OCI-LY1 (cell line): ENCODE data around the gene BCL11A.

Source experiments
- H2AFZ ChIP-seq: fragments of 200-600 bp; sonication (generic), shearing (Covaris generic); 2 replicates; pipeline ENCODE4 v1.6.0; 2014; ENCODE audit warnings: antibody characterized with exemption, mild to moderate bottlenecking, low read length
- H3F3A ChIP-seq: fragments of 200-600 bp; sonication (generic), shearing (Covaris generic); 2 replicates; pipeline ENCODE4 v1.6.0; 2014; ENCODE audit warnings: mild to moderate bottlenecking, antibody characterized with exemption, low read length, moderate library complexity; ENCODE audit not compliant: insufficient read depth
- H3K27ac ChIP-seq: fragments of 200-600 bp; sonication (generic); 2 replicates; pipeline ENCODE4 v1.5.1; 2014; ENCODE audit warnings: low read length, mixed run types, mild to moderate bottlenecking, low read depth; ENCODE audit not compliant: poor library complexity, severe bottlenecking
- H3K27me3 ChIP-seq: fragments of 200-600 bp; sonication (generic); 2 replicates; pipeline ENCODE4 v1.6.0; 2014; ENCODE audit warnings: antibody characterized with exemption, mild to moderate bottlenecking, low read length, moderate library complexity; ENCODE audit not compliant: insufficient read depth
- H3K36me3 ChIP-seq: fragments of 200-600 bp; sonication (generic); 2 replicates; pipeline ENCODE4 v1.6.1; 2014; ENCODE audit warnings: mild to moderate bottlenecking, antibody characterized with exemption, low read length, moderate library complexity, mixed read lengths; ENCODE audit not compliant: insufficient read depth
- H3K4me1 ChIP-seq: fragments of 200-600 bp; sonication (generic); 2 replicates; pipeline ENCODE4 v1.5.1; 2014; ENCODE audit warnings: mild to moderate bottlenecking, low read length, moderate library complexity; ENCODE audit not compliant: insufficient read depth, severe bottlenecking
- H3K4me2 ChIP-seq: fragments of 200-600 bp; sonication (generic), shearing (Covaris generic); 2 replicates; pipeline ENCODE4 v1.6.1; 2014; ENCODE audit warnings: low read length
- H3K4me3 ChIP-seq: fragments of 200-600 bp; sonication (generic); 2 replicates; pipeline ENCODE4 v1.5.1; 2014; ENCODE audit warnings: low read length, low read depth, mild to moderate bottlenecking, mixed read lengths; ENCODE audit not compliant: poor library complexity, severe bottlenecking
- H3K79me2 ChIP-seq: fragments of 200-600 bp; shearing (Covaris generic); 2 replicates; pipeline ENCODE4 v1.6.1; 2016; ENCODE audit warnings: mixed run types, low read length, mixed read lengths; ENCODE audit not compliant: insufficient read depth
- H3K9ac ChIP-seq: fragments of 200-600 bp; sonication (generic), shearing (Covaris generic); 2 replicates; pipeline ENCODE4 v1.6.1; 2014; ENCODE audit warnings: mild to moderate bottlenecking, low read length, mixed read lengths
- H3K9me2 ChIP-seq: fragments of 200-600 bp; sonication (generic), shearing (Covaris generic); 2 replicates; pipeline ENCODE4 v1.6.1; 2014; ENCODE audit warnings: low read depth, mild to moderate bottlenecking, low read length, mixed read lengths
- H3K9me3 ChIP-seq: fragments of 200-600 bp; shearing (Covaris generic); 2 replicates; pipeline ENCODE4 v1.6.1; 2014; ENCODE audit warnings: low read length, mixed read lengths
- H4K20me1 ChIP-seq: fragments of 200-600 bp; sonication (generic), shearing (Covaris generic); 2 replicates; pipeline ENCODE4 v1.6.0; 2016; ENCODE audit warnings: mild to moderate bottlenecking, low read length; ENCODE audit not compliant: insufficient read depth
- CTCF ChIP-seq: fragments of 200-600 bp; sonication (generic), shearing (Covaris generic); IDR thresholded peaks from 2 replicates; pipeline ENCODE4 v1.5.1; 2017; ENCODE audit warnings: mild to moderate bottlenecking, antibody characterized with exemption, low read length, moderate library complexity, mixed read lengths
- EZH2 ChIP-seq: fragments of 200-600 bp; sonication (generic), shearing (Covaris generic); IDR thresholded peaks from 2 replicates; pipeline ENCODE4 v1.8.0; 2017; ENCODE audit warnings: borderline replicate concordance, mixed run types, mild to moderate bottlenecking, antibody characterized with exemption, low read length, moderate library complexity, mixed read lengths

BCL11A gene

GRCh38 chr2:60554074-60554645 is 706 bp upstream of the BCL11A start:
- Histone ChIP-seq H3K4me2 (peak overlapping the region; percentile 96), H3K79me2 (no peaks in the 10 kb centered on the region), H4K20me1 (no peaks in the 10 kb centered on the region), H3K36me3 (no peaks in the 10 kb centered on the region), H3K4me1 (peaks cover 54% of the 10 kb centered on the region), H3K9ac (peak overlapping the region; percentile 43; the same call in 1 of the 2 replicates), H3K9me2 (no peaks in the 10 kb centered on the region), H3K27ac (no peak overlapping the region), H3K27me3 (no peaks in the 10 kb centered on the region), H2AFZ (no peak overlapping the region), H3K9me3 (no peaks in the 10 kb centered on the region), H3F3A (no peaks in the 10 kb centered on the region; the same call in 1 of the 2 replicates), H3K4me3 (peak overlapping the region; percentile 78)
- TF ChIP-seq CTCF (no peak), EZH2 (no peak)

GRCh38 chr2:60552851-60553494 is 481 bp downstream of the BCL11A start:
- no peaks in the 10 kb centered on the region for H3K27me3 ChIP-seq
- no peaks in the 10 kb centered on the region; the same call in 1 of the 2 replicates for H3F3A ChIP-seq
- H3K36me3 ChIP-seq = no peaks in the 10 kb centered on the region
- peak overlapping the region; percentile 78 for H3K4me3 ChIP-seq
- H2AFZ ChIP-seq = no peak overlapping the region
- H3K79me2 ChIP-seq = no peaks in the 10 kb centered on the region
- peaks cover 66% of the 10 kb centered on the region for H3K4me1 ChIP-seq
- H3K9me3 ChIP-seq = no peaks in the 10 kb centered on the region
- H3K4me2 ChIP-seq = peak overlapping the region; percentile 96
- no peaks in the 10 kb centered on the region for H3K9me2 ChIP-seq
- H3K9ac ChIP-seq = peak overlapping the region; percentile 44; the same call in 1 of the 2 replicates
- H3K27ac ChIP-seq = peak overlapping the region; percentile 79
- H4K20me1 ChIP-seq = no peaks in the 10 kb centered on the region
- no peak for TF ChIP-seq EZH2
- no peak for TF ChIP-seq CTCF

GRCh38 chr2:60552078-60552850 is 1.2 kb downstream of the BCL11A start:
- Histone ChIP-seq H2AFZ (no peak overlapping the region), H3K4me2 (peak overlapping the region; percentile 96), H3F3A (no peaks in the 10 kb centered on the region; the same call in 1 of the 2 replicates), H3K9ac (peak overlapping the region; percentile 44; the same call in 1 of the 2 replicates), H3K9me3 (no peaks in the 10 kb centered on the region), H3K4me1 (peaks cover 70% of the 10 kb centered on the region), H3K27me3 (no peaks in the 10 kb centered on the region), H3K9me2 (no peaks in the 10 kb centered on the region), H3K79me2 (no peaks in the 10 kb centered on the region), H3K27ac (peak overlapping the region; percentile 79), H3K4me3 (peak overlapping the region; percentile 78), H3K36me3 (no peaks in the 10 kb centered on the region), H4K20me1 (no peaks in the 10 kb centered on the region)
- TF ChIP-seq CTCF = no peak
- no peak for TF ChIP-seq EZH2
